Peyer's patch (tissue), 4 donors: Measurements from ENCODE around the gene GNPTG.

Experiments used
- CTCF ChIP-seq, 6 experiments: fragments of 450-650 bp in 4 of 6; fragments of 200-600 bp in 2 of 6; sonication (generic) in 1 of 6; IDR thresholded peaks; one replicate each; pipeline ENCODE4 v1.5.1; 2017 to 2019; ENCODE audit warnings: antibody characterized with exemption in 6 of 6, mild to moderate bottlenecking in 3 of 6, moderate library complexity in 1 of 6
- POLR2A ChIP-seq, 2 donors: fragments of 450-650 bp; IDR thresholded peaks; one replicate each; pipeline ENCODE4 v1.5.1; 2017; ENCODE audit warnings: antibody characterized with exemption in 2 of 2, mild to moderate bottlenecking in 2 of 2, moderate library complexity in 2 of 2

- TF ChIP-seq POLR2A (IDR thresholded peaks at IDR 0.05), result no peak
- no peak for TF ChIP-seq CTCF (IDR thresholded peaks at IDR 0.05)
Measured at GRCh38 chr16:1375298-1375640, 23.5 kb downstream of the GNPTG start.
